DMS114 treated with DMSO at 0.1 percent for 48 hours (cell line): ENCODE data around the gene OR6B1.
"Not testable (repeated sequence)": the region's sequence is repeated elsewhere in the genome, so short reads cannot be mapped to it uniquely, and the experiment has no call there.

Experiments used
- DNase-seq: peaks from one replicate; lab custom pipeline; 2025; ENCODE audit not compliant: unreplicated experiment; lab: John Stamatoyannopoulos, UW

OR6B1 gene

DNA sequence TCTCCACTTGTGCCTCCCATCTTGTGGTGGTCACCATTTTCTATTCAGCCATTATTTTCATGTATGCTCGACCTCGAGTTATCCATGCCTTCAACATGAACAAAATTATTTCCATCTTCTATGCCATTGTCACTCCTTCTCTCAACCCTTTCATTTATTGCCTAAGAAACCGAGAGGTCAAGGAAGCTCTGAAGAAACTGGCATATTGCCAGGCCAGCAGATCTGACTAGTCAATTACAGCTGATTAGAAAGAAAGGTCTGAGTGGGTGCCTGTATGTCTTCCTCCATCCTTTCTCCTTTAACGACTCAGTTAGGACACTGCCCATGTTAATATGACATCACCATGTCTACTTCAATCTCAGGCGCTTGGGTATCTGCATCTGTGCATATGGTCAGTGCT, 4.6 kb downstream of the OR6B1 start:
- DNase-seq: no peak

DNA sequence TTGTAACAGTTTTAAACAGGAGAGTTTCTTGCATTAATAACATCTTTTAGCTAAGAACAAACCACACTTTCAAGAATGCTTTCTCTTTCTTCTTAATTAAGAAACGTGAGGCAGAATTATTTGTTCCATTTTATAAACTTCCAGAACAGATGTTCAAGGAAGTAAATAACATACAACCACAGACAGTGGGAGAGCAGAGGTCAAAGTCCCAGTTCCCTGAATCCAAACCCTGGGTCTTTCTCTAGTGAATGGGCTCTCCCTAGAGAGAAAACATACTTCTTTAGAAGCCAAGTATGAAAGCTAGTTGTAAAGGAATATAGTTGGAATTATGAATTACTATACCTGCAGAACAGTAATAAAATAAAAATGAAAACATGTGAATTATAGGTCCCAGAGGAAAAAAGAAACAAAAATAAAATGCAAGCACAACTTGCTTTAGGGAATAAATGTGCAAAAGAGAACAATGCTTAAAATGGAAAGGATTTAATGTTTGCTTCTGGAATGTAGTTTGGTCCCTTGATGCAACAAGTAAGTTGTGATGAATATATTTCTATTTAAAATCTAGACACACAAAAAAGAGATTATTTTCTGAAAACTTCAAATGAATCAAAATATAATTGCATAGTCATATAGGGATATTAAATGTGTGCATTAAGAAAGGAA, 6.0 kb downstream of the OR6B1 start:
- no peak for DNase-seq

DNA sequence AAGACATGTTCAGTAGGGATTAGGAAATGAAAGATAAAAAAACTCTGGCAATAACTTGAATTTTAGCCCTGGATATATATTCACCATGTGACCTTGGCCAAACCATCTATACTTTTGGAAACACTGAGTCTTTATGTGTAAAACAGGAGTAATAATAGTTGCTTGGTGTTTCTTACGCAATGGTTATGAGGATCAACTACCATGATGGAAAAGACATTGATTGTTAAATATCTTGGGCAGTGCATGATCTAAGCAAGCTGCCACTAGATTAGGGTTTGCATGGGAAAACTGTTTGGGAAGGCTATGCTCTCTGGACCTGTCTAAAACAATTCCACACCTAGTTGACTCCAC, 6.5 kb downstream of the OR6B1 start:
- no peak for DNase-seq

DNA sequence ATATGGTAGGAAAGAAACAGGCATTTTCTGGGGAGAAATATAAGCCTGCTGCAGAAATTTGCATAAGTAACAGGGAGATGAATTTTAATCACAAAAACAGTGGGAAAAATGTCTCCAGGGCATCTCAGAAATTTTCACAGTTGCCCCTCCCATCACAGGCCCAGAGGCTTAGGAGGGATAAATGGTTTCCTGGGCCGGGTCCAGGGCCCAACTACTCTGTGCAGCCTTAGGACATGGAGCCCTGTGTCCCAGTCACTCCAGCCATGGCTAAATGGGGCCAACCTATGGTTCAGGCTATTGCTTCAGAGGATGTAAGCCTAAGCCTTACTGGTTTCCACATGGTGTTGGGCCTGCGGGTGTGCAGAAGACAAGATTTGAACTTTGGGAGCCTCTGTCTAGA, 9.2 kb downstream of the OR6B1 start:
- DNase-seq: no peak

DNA sequence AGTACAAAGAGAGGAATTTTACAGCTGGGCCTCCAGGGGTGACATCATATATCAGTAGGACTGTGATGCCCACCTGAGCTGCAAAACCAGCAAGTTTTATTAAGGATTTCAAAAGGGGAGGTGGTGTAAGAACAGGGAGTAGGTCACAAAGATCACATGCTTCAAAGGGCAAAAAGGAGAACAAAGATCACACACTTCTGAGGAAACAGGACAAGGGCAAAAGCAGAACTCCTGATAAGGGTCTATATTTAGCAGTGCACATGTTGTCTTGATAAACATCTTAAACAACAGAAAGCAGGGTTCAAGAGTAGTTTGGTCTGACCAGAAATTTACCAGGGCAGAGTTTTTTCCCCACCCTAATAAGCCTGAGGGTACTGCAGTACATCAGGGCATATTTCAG, 9.9 kb downstream of the OR6B1 start:
- DNase-seq: not testable (repeated sequence)

DNA sequence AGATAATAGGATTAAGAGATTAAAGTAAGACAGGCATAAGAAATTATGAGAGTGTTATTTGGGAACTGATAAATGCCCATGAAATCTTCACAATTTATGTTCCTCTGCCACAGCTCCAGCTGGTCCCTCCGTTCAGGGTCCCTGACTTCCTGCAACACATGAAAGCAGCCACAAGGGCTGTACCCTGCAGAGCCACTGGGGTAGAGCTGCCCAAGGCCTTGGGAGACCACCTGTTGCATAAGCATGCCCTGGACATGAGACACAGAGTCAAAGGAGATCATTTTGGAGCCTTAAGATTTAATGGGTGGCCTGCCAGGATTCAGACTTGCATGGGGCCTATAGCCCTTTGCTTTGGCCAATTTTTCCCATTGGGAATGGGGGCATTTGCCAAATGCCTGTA, 10.7 kb downstream of the OR6B1 start:
- DNase-seq: not testable (repeated sequence)

DNA sequence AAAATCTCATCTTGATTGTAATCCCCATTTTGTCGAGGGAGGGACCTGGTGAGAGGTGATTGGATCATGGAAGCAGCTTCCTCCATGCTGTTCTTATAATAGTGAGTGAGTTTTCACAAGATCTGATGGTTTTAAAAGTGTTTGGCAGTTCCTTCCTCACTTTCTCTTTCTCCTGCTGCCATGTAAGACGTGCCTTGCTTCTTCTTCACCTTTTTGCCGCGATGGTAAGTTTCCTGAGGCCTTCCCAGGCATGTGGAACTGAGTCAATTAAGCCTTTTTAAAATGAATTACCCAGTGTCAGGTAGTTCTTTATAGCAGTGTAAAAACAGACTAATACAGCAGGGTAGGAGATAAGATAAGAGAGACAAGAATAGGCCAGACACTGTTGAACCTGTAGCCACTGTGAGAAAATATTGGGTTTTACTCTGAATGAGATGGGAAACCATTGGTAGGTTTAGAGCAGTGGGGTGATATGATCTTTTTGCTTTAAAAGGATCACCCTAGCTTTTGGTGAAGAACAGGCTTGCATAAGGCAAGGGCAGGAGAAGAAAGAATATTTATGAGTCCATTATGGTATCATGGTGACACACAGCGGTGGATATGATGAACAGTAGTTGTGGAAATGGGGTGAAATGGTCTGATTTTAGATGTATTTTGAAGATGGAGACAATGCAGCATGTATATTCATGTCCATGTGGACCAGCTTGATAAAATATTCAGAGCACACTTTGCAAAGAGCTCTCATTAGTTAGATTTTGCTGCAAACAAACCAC, 11.5 kb downstream of the OR6B1 start:
- DNase-seq: no peak

DNA sequence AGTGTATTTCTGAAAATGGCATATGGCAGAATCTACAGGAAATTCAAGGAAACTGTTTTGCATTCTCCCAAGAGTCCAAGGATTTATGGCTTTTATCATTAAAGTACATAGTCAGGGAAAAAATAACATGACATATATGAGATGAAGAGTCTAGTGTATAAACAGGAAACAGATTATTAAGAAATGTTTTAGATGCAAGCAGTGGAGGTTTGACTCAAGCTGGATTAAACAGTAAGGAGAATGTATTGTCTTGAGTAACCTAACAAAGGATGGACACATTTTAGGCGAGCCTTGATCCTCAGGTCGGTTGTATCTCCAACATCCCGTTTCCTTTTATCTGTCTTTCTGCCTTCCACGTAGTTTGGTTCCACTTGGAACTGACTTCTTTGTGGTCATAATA, 17.9 kb downstream of the OR6B1 start:
- no peak for DNase-seq

DNA sequence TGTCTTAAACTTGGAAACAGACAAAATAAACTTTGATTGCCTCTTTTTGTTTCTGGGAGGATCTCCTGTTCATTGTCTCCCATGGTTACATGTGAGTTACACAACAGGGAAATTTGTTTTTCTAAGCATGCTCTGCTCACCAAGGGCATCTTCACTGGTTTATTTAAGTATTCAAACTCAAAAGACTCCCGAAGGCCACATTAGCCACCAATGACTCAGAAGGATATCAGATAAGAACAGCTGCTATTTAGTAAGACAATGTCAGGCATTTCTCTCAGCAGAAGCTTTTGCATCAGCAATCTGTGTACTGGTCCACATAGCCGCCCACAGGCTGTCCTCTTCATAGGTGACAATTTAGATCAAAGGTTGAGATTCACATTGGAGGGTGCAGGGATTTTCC, 19.3 kb downstream of the OR6B1 start:
- no peak for DNase-seq

DNA sequence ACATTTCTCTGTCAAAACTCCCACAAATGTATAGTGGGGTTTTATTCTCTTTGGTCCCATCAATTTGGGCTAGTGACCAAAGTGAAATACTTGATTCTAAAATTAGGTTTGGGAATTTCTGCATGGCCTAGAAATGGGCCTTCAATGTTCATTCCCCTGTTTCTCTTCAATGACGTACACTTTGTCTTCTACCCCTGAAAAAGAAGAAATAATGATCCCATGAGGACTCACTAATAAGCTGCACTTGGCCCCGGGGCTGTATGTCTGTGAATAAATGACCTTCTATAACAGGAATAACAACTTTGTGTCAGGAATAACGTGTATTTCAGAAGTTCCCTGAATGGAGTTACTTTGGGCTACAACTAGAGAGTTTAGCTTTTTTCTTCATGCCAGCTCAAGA, 20.2 kb downstream of the OR6B1 start:
- no peak for DNase-seq

DNA sequence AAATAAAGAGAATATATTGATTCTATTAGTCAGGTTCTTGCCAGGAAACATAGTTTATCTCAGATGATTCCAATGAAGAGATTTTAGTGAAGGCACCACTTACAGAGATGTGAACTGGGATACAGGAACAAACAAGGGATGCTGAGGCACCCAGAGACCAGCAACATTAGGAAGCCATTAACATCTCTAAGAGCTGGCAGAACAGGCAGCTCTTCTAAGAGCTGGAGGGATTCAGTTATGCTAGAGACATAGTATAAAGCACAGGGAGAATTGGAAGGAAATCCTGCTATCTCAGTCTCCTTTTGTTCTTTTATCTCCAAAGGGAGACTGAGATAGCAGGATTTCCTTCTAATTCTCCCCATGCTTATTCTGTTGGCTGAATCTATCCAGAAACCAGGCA, 22.0 kb downstream of the OR6B1 start:
- no peak for DNase-seq

DNA sequence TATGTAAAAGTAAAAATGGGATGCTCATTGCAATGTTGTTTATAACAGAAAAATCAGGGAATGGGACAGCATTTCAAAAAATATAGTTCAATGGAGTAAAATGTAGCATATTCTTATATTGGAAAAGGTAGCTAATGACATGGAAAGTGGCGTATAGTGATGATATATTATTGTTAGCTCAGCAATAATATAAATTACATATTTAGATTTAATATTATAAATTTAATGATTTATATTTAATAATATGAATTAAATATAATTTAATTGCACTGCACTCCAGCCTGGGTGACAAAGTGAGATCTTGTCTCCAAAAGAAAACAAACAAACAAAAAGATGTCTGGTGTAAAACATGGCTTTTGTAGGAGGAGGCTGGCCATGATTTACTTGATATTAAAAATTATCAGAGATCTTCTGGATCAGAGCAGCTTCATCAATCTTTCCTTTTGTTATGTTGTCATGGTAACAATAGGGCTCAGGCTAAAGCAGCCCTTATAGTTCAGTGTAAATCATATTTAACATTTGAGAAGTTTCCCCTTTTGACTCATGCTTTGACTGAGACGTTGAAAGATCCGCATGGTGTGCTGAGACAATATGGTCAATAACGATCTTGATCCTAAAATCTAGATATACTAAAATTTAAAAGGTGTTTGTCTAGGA, 23.2 kb downstream of the OR6B1 start:
- no peak for DNase-seq

DNA sequence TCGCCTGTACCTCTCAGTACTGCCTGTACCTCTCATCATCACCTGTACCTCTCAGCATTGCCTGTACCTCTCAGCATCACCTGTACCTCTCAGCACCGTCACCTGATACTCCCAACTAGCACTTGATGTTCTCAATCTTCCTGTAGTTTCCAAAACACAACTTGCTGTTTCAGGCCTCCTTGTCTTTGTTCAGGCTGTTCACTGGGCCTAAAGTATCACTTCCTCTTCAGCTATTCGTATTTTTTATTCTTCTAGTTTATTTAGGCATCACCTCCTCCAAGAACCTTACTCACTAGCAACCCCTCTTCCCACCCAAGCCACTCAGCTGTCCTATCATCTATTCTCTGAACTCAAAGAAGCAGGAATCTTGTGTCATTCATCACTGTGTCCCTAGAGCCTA, 24.1 kb downstream of the OR6B1 start:
- no peak for DNase-seq

DNA sequence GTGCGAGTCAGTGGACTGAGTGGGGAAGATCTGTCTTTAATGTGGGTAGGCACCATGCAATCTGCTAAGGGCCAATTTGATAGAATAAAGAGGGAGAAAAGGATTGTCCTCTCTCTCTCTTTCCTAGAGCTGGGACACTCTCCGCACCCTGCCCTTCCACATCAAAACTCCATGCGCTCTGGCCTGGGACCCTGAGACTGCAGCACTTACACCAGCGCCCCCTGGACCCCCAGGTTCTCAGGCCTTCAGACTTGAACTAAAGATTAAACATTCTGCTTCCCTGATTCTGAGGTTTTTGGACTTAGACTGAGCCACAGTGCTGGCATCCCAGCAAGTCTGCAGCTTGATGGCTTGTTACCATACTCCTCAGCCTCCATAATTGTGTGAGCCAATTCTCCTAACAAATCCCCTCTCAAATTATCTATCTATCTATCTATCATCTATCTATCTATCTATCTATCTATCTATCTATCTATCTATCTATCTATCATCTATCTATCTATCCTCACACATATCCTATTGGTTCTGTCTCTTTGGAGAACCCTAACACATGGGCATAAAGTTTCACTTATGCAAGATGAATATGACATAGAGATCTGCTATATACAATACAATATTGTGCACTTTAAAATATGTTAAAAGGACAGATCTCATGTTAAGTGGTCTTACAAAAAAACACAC, 26.2 kb downstream of the OR6B1 start:
- DNase-seq: no peak

DNA sequence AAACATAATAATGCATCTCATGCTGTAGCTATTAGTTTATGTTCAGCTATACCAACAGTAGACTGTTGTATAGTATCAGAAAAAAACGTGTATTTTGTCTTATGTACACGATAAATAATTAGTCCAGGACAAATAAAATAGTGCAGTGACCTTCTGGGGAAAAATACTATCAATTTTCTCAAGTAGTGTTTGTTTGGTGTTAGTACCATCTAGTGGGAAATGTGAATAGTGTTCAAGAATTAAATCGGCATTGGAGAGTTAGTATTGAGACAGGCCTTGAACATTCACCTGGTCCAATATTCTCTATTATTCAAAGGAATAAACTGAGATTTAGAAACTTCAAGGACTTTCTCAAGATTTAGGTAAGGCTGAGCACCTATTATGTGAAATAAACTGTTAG, 26.9 kb downstream of the OR6B1 start:
- peak; percentile 21 for DNase-seq

DNA sequence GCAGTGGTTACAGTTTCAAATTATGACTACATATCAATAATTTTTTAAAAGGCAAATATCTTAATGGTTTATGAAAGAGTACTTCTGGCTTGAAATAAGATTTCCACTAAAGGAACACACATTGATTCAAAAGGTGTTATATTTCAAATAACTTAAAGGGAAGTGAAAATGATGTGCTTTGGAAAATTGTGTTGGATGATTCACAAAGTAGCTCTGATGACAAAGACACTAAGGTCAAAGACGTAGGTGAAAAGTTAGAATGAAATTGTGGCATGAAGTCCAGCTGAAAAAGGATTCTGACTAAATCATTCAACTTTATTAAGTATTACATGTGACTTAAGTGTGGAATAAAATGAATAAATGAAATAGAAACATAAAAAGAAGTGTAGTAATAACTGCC, 27.9 kb downstream of the OR6B1 start:
- DNase-seq: no peak

DNA sequence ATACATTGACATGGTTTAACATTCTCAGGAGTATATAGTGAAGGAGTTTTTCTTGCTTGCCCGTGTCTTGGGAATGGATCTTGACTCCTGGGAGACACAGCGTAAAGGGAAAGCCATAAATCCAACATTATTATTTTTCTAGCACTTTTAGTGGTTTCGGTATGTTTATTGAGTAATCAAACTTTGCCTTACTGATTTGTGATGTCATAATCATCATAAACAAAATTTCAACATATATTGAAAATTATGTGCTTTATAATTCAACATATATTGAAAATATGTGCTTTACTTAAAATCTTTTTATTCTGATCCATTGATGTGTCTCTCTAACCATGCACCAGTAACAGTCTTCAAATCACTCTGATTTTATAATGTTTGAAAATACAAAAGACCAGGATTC, 28.4 kb downstream of the OR6B1 start:
- DNase-seq: no peak

DNA sequence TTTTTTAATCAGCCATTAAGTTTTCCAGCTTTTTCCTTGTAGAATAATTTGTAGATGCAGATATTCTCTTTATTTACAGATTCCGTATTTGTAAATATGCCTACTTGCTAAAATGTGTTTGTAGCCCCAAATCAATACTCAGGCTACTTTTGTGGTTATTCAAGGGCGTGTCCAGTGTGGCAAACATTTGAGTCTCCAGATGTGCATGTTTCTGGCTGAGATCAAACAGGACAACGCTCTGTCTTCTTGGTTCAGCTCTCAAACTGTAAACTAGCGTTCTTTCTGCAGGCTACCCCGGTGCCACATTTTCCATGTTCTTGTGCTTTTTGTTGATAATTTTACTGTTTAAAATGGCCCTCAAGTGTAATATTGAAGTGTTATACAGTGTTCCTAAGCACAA, 32.4 kb downstream of the OR6B1 start:
- no peak for DNase-seq

DNA sequence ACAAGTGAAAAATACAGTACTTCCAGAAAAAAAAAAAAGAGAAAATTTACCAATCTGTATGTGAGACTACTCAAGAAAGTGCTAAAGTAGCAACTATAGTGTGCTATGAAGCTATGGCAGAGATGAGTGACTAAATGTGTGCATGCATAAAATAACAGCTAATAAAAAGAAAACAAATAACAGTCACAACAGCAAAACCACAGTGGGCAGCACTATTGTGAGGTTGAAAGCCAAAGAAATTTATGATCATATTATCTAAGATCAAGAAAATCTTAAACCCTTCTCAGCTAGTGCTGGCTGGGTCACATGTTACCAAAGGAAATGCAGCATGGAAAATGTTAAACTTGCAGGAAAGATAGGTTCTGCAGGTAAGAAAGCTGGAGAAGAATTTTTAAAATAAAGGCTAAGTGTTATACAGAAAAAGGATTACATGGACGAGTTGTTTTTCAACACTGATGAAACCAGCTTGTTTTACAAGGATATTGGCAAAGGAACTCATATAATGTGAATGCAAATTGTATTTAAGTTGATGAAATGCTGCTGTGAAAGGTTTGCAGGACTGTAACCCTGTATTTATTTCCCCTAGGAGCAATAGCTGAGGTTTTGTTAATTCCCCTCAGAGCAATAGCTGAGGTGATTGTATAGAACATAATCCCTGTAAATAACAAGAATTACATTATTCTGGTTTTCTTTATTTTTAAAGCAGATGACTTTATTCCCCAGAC, 33.0 kb downstream of the OR6B1 start:
- DNase-seq: no peak

DNA sequence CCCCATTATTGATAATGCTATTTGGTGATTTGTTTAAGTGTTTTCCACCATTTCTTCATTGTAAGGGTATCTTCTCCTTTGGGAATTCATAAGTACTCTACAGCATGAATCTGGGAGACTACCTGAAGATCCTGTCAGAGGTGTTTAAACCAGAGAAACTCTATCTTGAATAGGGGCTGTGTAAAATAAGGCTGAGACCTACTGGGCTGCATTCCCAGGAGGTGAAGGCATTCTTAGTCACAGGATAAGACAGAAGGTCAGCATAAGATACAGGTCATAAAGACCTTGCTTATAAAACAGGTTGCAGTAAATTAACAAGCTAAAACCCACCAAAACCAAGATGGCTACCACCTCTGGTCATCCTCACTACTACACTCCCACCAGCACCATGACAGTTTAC, 35.3 kb downstream of the OR6B1 start:
- DNase-seq: no peak

DNA sequence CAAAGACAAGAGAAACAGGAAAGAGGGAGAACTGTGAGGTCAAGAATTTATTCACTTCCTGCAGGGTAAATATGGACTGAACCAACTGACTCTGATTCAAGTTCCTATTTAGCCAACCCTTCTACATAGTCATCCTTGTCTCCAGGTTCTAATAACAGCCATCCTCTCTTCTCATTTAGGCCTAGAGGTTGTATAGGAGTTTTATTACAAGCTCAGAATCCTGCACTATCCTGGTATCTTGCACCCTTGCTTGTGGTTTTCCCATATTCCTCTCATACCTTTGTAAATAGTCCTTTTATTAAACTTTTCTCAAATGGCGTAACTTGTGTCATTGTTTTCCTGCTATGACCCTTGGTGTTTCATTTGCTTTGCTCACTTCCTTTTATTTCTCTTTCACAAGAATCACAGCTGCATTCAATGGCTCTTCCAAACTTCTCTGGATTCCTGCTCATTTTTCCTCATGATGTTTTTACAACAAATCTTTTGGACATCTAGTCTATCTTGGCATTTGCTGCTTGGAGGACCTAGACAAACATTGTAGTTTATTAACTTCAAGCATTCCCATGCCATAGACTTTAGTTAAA, 36.3 kb downstream of the OR6B1 start:
- no peak for DNase-seq
